HuH-7 (cell line): Measurements from ENCODE around the gene PLEKHJ1.
"Not testable (repeated sequence)": the region's sequence is repeated elsewhere in the genome, so short reads cannot be mapped to it uniquely, and the experiment has no call there.

Experiments used
- DNase-seq: peaks from one replicate; pipeline ENCODE4 v3.0.0; 2011; ENCODE audit warnings: low spot score

Gene PLEKHJ1

GRCh38 chr19:2236314-2237050 is at the start of gene PLEKHJ1, which contains the start of gene SF3A2:
Gene PLEKHJ1 (minus strand): TSS chr19:2236329. CDS start chr19:2236248, 81 bp downstream.
Gene SF3A2 (plus strand): TSS chr19:2236824. CDS start chr19:2243419, 6,595 bp downstream.
- DNase-seq = peak; percentile 98

GRCh38 chr19:2283835-2284507 is 47.8 kb upstream of the PLEKHJ1 start:
- no peak for DNase-seq

- no peak for DNase-seq
These were observed 46.7 kb upstream of the PLEKHJ1 start for GRCh38 chr19:2282862-2283237.

GRCh38 chr19:2282062-2282861 is 46.1 kb upstream of the PLEKHJ1 start, which contains the start of gene PEAK3:
Gene PEAK3 (minus strand): TSS chr19:2282175. CDS start chr19:2280931, 1,244 bp downstream.
- DNase-seq = no peak

GRCh38 chr19:2281265-2282061 is 45.3 kb upstream of the PLEKHJ1 start:
- not testable (repeated sequence) for DNase-seq

- no peak for DNase-seq
These were observed 44.6 kb upstream of the PLEKHJ1 start for GRCh38 chr19:2280633-2281264.

GRCh38 chr19:2278459-2279158 is 42.5 kb upstream of the PLEKHJ1 start:
- no peak for DNase-seq

- no peak for DNase-seq
These were observed 41.0 kb upstream of the PLEKHJ1 start for GRCh38 chr19:2277138-2277537.

- DNase-seq = no peak
These were observed 40.4 kb upstream of the PLEKHJ1 start for GRCh38 chr19:2276429-2276986.

- DNase-seq = no peak
These were observed 39.7 kb upstream of the PLEKHJ1 start for GRCh38 chr19:2275588-2276428.

GRCh38 chr19:2274931-2275535 is 38.9 kb upstream of the PLEKHJ1 start:
- peak; percentile 79 for DNase-seq

GRCh38 chr19:2274185-2274711 is 38.1 kb upstream of the PLEKHJ1 start:
- no peak for DNase-seq

- peak; percentile 88 for DNase-seq
These were observed 37.4 kb upstream of the PLEKHJ1 start for GRCh38 chr19:2273356-2274184.

- no peak for DNase-seq
These were observed 35.3 kb upstream of the PLEKHJ1 start for GRCh38 chr19:2271234-2272103.

GRCh38 chr19:2270423-2271233 is 34.5 kb upstream of the PLEKHJ1 start:
- peak; percentile 51 for DNase-seq

GRCh38 chr19:2270157-2270422 is 34.0 kb upstream of the PLEKHJ1 start:
- DNase-seq = no peak
